Prostate gland (tissue), 2 donors: Measurements from ENCODE around the gene FKBP5.

ENCODE experiments used
- POLR2A ChIP-seq: fragments of 450-650 bp; IDR thresholded peaks from one replicate; pipeline ENCODE4 v1.6.1; 2016; ENCODE audit warnings: antibody characterized with exemption, mild to moderate bottlenecking
- POLR2AphosphoS5 ChIP-seq: sonication (generic); formaldehyde crosslinking; IDR thresholded peaks from one replicate; pipeline ENCODE4 v1.6.1; 2017; ENCODE audit warnings: antibody characterized with exemption
- TF ChIP-seq, protein P1 (sequence below), 4 experiments: fragments of 200-600 bp in 2 of 4; fragments of 450-650 bp in 2 of 4; sonication (generic) in 2 of 4; IDR thresholded peaks; 1 replicate in 3 of 4; 2 replicates in 1 of 4; pipeline ENCODE4 v1.5.1; 2016 to 2019; ENCODE audit warnings: antibody characterized with exemption in 4 of 4, mild to moderate bottlenecking in 2 of 4, moderate library complexity in 2 of 4

DNA sequence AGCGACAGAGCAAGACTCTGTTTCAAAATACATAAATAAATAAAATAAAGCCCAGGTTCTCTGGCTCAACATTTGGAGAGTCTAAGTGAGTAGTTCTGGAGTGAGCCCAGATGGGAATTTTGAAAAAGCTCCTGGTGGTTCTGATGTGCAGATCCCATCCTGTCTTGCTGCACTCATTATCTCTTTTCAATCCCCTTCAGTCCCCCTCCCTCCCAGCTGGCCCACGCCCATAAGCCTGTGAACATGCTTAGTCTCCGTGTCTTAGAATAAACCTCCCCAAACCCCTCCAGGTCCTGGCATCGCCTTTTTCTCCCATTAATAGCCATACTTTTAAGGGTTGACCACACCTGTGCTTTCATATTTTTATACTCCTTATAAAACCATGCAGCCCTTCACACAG lies 156.6 kb downstream of the FKBP5 start:
- TF ChIP-seq, protein P1, sequence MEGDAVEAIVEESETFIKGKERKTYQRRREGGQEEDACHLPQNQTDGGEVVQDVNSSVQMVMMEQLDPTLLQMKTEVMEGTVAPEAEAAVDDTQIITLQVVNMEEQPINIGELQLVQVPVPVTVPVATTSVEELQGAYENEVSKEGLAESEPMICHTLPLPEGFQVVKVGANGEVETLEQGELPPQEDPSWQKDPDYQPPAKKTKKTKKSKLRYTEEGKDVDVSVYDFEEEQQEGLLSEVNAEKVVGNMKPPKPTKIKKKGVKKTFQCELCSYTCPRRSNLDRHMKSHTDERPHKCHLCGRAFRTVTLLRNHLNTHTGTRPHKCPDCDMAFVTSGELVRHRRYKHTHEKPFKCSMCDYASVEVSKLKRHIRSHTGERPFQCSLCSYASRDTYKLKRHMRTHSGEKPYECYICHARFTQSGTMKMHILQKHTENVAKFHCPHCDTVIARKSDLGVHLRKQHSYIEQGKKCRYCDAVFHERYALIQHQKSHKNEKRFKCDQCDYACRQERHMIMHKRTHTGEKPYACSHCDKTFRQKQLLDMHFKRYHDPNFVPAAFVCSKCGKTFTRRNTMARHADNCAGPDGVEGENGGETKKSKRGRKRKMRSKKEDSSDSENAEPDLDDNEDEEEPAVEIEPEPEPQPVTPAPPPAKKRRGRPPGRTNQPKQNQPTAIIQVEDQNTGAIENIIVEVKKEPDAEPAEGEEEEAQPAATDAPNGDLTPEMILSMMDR (IDR thresholded peaks at IDR 0.05) = no peak
- TF ChIP-seq POLR2A (no peak), POLR2AphosphoS5 (no peak)
